Activated naive CD4-positive, alpha-beta T cell treated with anti-CD3 and anti-CD28 coated beads, Interleukin-2, amount 50 U/mL, for 16 hours (primary cell): ENCODE data around the gene OMA1.
"Not testable (repeated sequence)": the region's sequence is repeated elsewhere in the genome, so short reads cannot be mapped to it uniquely, and the experiment has no call there.

Source experiments
- DNase-seq: peaks from one replicate; pipeline ENCODE4 v3.0.0-alpha.2; 2020

OMA1 gene

GRCh38 chr1:58524353-58524945, 22.1 kb downstream of the OMA1 start:
- DNase-seq: no peak

GRCh38 chr1:58515794-58516401, 30.6 kb downstream of the OMA1 start:
- DNase-seq: no peak

DNA sequence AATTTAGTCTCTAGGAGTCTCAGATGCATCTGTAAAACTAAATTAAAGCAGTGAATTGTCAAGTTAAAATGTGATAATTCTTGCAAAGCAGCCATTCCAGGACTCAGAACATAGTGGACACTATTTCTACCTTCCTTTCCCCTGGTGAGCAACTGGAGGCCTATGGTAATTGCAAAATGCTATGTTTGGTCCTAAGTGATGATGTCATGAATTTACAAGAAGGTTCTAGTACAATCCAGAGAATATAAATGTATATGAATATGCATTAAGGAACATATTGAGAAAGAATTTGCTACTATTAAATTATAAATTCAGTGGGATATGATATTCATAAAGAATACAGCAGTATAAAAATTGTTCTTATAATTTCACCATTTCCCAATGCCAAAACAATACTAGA, 32.6 kb downstream of the OMA1 start:
- DNase-seq: no peak

DNA sequence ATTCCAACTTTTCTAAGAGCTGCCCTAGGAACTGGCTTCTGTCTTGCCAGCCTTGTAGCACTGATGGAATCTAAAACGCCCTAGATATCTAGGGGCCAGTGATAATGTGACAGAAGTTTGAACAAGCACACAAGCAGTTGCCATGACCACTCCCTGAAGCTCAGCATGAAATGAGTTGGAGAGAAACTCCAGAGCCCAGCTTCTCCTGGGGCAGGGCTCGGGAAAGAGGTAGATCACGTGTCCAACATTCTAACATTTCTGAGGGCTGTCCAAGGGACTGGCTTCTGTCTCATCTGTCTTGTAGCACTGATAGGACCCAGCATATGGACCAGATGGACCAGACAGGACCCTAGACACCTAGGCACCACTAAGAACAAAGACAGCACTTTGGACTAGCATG, 37.9 kb downstream of the OMA1 start:
- DNase-seq: no peak

GRCh38 chr1:58505286-58505685, 41.2 kb downstream of the OMA1 start:
- DNase-seq: no peak

DNA sequence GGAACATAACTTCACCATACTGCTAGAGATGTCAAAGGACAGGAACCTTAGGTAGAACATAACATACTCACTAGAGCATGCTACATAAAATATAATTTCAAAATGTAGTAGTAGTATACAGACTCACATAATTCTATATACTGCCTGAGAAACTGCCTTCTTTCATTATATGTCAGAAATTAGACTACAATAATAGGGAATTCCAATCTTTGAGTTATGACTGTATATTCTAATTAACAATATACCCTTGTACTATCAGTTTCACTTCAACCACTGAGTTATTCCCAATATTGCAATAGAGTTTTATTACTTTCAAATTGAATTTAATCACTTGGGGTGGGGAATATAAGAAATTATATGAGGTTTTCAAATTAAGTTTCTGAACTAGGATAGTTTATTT, 44.0 kb downstream of the OMA1 start:
- no peak for DNase-seq

DNA sequence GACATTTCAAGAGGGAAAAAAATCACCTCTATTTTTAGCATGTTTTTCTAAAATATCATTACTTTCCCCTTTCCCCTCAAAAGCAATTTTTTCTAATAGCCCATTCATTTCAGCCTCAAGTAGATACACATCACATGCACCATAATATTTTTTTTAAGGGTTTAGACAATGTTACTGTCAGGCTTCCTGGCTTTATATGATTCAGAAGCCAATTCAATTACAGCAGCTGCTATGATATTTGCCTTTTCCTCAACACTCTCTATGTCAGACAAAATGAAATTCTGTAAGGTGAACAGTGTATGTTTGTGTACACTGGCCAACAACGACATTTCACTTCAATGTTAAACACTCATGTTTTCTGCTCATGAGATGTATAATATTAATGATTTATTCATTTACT, 46.5 kb downstream of the OMA1 start:
- DNase-seq: no peak

DNA sequence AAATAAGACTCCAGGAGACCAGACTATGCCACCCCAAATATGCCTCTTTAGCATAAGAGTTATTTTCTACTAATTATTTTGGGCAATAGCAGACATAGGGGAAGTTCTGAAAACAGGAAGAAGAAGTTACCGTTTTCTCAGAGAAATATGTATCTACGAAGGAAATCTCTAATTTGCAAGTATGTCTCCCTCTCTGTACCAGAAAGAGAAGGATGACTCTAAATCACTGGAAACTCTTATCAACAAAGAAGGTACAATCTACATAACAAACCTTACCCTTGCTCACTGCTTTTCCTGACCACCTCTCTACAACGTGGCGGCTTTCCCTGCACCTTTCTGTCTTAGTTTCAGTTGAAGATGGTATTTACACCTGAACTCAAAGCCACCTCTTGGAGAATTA, 49.0 kb downstream of the OMA1 start:
- no peak for DNase-seq

GRCh38 chr1:58496042-58496441, 50.5 kb downstream of the OMA1 start:
- DNase-seq: no peak

DNA sequence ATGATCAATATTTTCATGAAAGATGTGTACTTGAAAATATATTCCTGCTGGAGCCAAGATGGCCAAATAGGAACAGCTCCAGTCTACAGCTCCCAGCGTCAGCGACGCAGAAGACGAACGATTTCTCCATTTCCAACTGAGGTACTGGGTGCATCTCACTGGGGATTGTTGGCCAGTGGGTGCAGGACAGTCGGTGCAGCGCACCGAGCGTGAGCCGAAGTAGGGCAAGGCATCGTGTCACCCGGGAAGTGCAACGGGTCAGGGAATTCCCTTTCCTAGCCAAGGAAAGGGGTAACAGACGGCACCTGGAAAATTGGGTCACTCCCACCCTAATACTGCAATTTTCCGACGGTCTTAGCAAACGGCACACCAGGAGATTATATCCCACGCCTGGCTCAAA, 57.6 kb downstream of the OMA1 start:
- not testable (repeated sequence) for DNase-seq

- DNase-seq: no peak
These were observed 59.5 kb downstream of the OMA1 start for GRCh38 chr1:58487002-58487401.

DNA sequence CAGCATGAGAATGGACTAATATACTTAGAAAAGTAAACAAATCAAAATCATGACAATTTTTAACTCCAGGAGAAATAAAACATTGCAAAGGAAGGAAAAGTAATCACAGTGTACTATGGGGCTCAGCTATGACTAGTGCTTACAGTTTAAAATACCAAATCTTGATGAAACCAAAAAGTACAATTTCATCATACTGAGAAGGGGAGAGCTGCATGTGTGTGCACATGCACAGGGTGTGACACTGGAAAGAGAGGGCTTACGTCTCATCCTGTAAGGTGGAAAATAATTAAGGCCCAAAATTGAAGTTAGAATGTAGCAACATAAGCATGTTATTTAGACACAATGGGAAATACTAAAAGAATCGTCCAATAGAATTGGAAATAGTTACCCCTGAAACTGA, 64.6 kb downstream of the OMA1 start:
- DNase-seq: no peak

GRCh38 chr1:58480191-58480590, 66.3 kb downstream of the OMA1 start:
- DNase-seq: no peak

GRCh38 chr1:58477390-58477789, 69.1 kb downstream of the OMA1 start:
- no peak for DNase-seq

GRCh38 chr1:58476179-58476578, 70.3 kb downstream of the OMA1 start:
- no peak for DNase-seq

DNA sequence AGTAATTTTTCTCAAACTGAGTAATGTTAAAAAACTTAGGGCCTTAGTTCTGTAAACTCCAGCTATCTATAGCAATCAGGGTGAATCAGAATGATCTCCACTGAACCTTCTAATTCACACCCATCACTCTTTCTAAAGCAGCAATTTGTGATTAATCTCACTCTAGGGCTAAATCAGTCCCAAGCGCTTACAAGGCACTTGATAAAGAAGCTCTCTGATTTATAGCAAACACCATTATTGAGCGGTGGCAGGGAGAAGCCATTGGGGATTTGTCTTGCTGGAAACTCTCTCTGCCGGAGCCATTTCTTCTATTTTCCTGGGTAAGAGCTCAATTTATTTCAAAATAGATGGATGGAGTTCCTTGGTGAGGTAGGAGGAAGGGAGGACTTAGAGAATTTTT, 77.0 kb downstream of the OMA1 start:
- no peak for DNase-seq

DNA sequence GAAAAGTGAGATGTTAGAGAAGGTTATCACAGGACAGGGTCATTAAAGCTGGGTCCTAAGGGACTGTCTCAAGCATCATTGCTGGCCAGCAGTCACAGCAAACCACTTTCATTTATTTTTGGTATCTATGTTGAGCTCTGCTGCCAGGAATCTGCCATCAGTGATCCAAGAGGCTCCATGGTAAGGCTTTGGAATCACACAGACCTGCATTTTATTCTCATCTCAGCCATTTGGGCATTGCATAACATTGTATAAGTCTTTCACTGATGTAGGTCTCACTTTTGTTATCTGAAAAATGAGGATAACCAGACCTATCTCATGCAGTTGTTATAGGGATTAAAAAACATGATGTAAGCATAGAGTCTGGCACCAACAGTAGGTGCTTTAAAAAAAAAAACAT, 77.5 kb downstream of the OMA1 start:
- DNase-seq: no peak

GRCh38 chr1:58468612-58469011, 77.9 kb downstream of the OMA1 start:
- DNase-seq: no peak

DNA sequence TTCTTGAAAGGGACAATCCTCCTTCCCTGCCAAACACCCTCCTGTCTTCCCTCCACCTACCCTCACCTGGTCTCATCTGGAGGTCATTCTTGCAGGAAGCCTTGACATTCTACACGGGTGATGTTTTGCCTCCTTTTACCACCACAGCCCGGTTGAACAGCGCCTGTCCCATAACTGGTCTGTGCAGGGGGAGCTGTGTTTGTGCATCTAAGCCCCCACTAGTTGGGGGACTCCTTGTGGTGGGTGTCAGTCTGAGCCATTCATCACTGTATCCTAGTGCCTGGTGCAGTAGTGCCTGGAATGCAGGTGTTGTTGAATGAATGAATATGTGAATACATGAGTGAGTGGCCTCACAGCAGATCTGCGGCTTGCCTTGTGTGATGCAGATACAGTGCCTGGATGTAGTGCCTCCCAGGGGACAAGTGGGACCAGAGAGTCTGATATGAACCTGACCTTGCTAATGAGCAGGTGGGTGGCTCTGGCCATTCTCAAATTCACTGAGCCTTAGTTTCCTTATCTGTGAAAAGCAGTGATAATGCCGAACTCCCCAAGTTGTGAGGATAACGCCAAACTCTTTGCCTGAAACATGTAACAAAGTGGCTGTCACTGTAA, 79.8 kb downstream of the OMA1 start:
- no peak for DNase-seq

- DNase-seq: no peak
These were observed 80.5 kb downstream of the OMA1 start for GRCh38 chr1:58465825-58466629.

GRCh38 chr1:58465176-58465575, 81.3 kb downstream of the OMA1 start:
- DNase-seq: no peak

- DNase-seq: no peak
These were observed 86.1 kb downstream of the OMA1 start for GRCh38 chr1:58460469-58460868.

- DNase-seq: no peak
These were observed 86.6 kb downstream of the OMA1 start for GRCh38 chr1:58459911-58460310.

- DNase-seq: no peak
These were observed 89.4 kb downstream of the OMA1 start for GRCh38 chr1:58457023-58457635.
